PFSK-1 (cell line): ENCODE data around the gene TP53BP1.

Experiments
- POLR2AphosphoS5 ChIP-seq: IDR thresholded peaks from 2 replicates; pipeline ENCODE4 v1.6.1; 2012; ENCODE audit warnings: low read depth, mild to moderate bottlenecking, control low read depth, low read length, moderate library complexity
- REST ChIP-seq, 2 experiments: IDR thresholded peaks; 2 replicates each; pipeline versions ENCODE4 v1.6.1 to v1.8.0; 2011 to 2012; ENCODE audit warnings: low read depth in 2 of 2, low read length in 2 of 2, control low read depth in 1 of 2, inconsistent platforms in 1 of 2, mild to moderate bottlenecking in 1 of 2, moderate library complexity in 1 of 2; ENCODE audit not compliant: insufficient read depth in 1 of 2
- TAF1 ChIP-seq: IDR thresholded peaks from 2 replicates; pipeline ENCODE4 v1.6.1; 2012; ENCODE audit warnings: low read length, control low read depth, borderline replicate concordance; ENCODE audit not compliant: insufficient read depth

GRCh38 chr15:43522247-43522646 is 29.3 kb upstream of the TP53BP1 start:
- TF ChIP-seq POLR2AphosphoS5 (no peak), REST (IDR thresholded peaks at IDR 0.05; ENCODE audit: insufficient read depth in 1 of 2, low read depth in 2 of 2, low read length in 2 of 2) (no peak), TAF1 (no peak)
